ENCODE results near the gene SPEG. TPM values are rescaled to one million over a fixed set of nuclear protein-coding genes. Genes with fewer than 3 reads are reported as not detected.

SPEG gene
- total RNA-seq, 1 experiment from 2014 or later = 56.6 TPM

DNA sequence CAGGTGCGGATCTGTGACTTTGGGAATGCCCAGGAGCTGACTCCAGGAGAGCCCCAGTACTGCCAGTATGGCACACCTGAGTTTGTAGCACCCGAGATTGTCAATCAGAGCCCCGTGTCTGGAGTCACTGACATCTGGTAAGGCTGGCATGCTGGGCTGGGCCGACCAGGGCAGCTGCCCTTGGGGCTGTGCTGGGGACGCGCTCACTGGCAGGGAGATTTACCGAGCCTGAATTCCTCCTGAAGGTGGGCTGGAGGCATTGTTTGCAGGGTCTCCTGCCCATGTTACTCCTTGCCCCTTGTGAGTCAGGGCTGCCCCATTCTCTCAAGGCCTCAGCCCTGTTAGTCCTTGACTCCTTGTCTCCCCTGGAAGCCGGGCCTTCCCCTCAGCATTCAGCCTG is 45.4 kb downstream of the SPEG start:
- intact Hi-C loops (cut with micrococcal nuclease) = no loop called here
- H3K9me2 ChIP-seq (ENCODE audit: insufficient read depth) = no peaks in the 10 kb centered on the region
- H3K79me2 ChIP-seq (ENCODE audit: insufficient read depth, low read length) = no peaks in the 10 kb centered on the region
- POLR2A ChIA-PET = no interaction called here
- H3K4me3 ChIP-seq (replicated peaks in 1 of 2; ENCODE audit: low read depth in 1 of 2, low read length in 2 of 2) = no peak overlapping the region
- CTCF ChIA-PET = no interaction called here
- DNase-seq (ENCODE audit: low read depth, low spot score) (no peak), ATAC-seq (no peak)
- RAD21 ChIA-PET (ENCODE audit: low non-redundant PET in 1 of 2, low total read pairs in 2 of 2, uncharacterized antibody in 2 of 2, unreplicated experiment in 2 of 2) = no interaction called here
- H3K9ac ChIP-seq (ENCODE audit: low read length) = no peak overlapping the region
- no peak overlapping the region for H3K4me2 ChIP-seq (ENCODE audit: low read length)
- no peaks in the 10 kb centered on the region for H3K27me3 ChIP-seq (ENCODE audit: insufficient read depth, low read length)
- BruUV-seq (replicated peaks) = no TSS peak
- H3K36me3 ChIP-seq (ENCODE audit: control insufficient read depth in 1 of 2, insufficient read depth in 2 of 2, low read length in 2 of 2) = no peaks in the 10 kb centered on the region; a peak in 1 of 4 replicates
- no peak overlapping the region for H3K27ac ChIP-seq (ENCODE audit: low read depth, low read length)
- TF ChIP-seq SRF (IDR thresholded peaks at IDR 0.05; ENCODE audit: low read depth) (no peak), ZNF274 (IDR thresholded peaks at IDR 0.05; ENCODE audit: low read depth, low read length) (no peak), EZH2 (IDR thresholded peaks at IDR 0.05) (no peak), POLR2AphosphoS5 (IDR thresholded peaks at IDR 0.05; ENCODE audit: low read depth, low read length) (no peak), FOSL1 (IDR thresholded peaks at IDR 0.05; ENCODE audit: low read depth) (no peak), ELF1 (IDR thresholded peaks at IDR 0.05; ENCODE audit: borderline replicate concordance, low read depth) (no peak), JUND (IDR thresholded peaks at IDR 0.05) (no peak), POLR2A (IDR thresholded peaks at IDR 0.05; ENCODE audit: borderline replicate concordance, extremely low read depth, insufficient read depth, insufficient read length) (no peak), CTCF (IDR thresholded peaks at IDR 0.05 in 2 of 3, conservative IDR thresholded peaks at IDR 0.05 in 1 of 3; ENCODE audit: borderline replicate concordance in 1 of 3, insufficient read depth in 1 of 3, low read depth in 2 of 3, low read length in 2 of 3) (no peak), YY1 (IDR thresholded peaks at IDR 0.05; ENCODE audit: extremely low read depth, insufficient replicate concordance, low read depth, low read length) (no peak), EZH2phosphoT487 (IDR thresholded peaks at IDR 0.05; ENCODE audit: borderline replicate concordance) (no peak), CEBPB (IDR thresholded peaks at IDR 0.05; ENCODE audit: low read depth) (no peak), SIN3A (IDR thresholded peaks at IDR 0.05; ENCODE audit: low read depth) (no peak), TCF7L2 (IDR thresholded peaks at IDR 0.05; ENCODE audit: borderline replicate concordance, extremely low read depth, insufficient read depth, insufficient read length) (no peak), ZFX (IDR thresholded peaks at IDR 0.05) (no peak), EGR1 (IDR thresholded peaks at IDR 0.05; ENCODE audit: low read depth) (no peak)
- TF ChIP-seq, protein P1, sequence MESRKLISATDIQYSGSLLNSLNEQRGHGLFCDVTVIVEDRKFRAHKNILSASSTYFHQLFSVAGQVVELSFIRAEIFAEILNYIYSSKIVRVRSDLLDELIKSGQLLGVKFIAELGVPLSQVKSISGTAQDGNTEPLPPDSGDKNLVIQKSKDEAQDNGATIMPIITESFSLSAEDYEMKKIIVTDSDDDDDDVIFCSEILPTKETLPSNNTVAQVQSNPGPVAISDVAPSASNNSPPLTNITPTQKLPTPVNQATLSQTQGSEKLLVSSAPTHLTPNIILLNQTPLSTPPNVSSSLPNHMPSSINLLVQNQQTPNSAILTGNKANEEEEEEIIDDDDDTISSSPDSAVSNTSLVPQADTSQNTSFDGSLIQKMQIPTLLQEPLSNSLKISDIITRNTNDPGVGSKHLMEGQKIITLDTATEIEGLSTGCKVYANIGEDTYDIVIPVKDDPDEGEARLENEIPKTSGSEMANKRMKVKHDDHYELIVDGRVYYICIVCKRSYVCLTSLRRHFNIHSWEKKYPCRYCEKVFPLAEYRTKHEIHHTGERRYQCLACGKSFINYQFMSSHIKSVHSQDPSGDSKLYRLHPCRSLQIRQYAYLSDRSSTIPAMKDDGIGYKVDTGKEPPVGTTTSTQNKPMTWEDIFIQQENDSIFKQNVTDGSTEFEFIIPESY (IDR thresholded peaks at IDR 0.05; ENCODE audit: extremely low read depth, insufficient replicate concordance, low read length) = no peak
- TF ChIP-seq, protein P2, sequence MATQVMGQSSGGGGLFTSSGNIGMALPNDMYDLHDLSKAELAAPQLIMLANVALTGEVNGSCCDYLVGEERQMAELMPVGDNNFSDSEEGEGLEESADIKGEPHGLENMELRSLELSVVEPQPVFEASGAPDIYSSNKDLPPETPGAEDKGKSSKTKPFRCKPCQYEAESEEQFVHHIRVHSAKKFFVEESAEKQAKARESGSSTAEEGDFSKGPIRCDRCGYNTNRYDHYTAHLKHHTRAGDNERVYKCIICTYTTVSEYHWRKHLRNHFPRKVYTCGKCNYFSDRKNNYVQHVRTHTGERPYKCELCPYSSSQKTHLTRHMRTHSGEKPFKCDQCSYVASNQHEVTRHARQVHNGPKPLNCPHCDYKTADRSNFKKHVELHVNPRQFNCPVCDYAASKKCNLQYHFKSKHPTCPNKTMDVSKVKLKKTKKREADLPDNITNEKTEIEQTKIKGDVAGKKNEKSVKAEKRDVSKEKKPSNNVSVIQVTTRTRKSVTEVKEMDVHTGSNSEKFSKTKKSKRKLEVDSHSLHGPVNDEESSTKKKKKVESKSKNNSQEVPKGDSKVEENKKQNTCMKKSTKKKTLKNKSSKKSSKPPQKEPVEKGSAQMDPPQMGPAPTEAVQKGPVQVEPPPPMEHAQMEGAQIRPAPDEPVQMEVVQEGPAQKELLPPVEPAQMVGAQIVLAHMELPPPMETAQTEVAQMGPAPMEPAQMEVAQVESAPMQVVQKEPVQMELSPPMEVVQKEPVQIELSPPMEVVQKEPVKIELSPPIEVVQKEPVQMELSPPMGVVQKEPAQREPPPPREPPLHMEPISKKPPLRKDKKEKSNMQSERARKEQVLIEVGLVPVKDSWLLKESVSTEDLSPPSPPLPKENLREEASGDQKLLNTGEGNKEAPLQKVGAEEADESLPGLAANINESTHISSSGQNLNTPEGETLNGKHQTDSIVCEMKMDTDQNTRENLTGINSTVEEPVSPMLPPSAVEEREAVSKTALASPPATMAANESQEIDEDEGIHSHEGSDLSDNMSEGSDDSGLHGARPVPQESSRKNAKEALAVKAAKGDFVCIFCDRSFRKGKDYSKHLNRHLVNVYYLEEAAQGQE (IDR thresholded peaks at IDR 0.05; ENCODE audit: low read depth) = no peak
- TF ChIP-seq, protein P3, sequence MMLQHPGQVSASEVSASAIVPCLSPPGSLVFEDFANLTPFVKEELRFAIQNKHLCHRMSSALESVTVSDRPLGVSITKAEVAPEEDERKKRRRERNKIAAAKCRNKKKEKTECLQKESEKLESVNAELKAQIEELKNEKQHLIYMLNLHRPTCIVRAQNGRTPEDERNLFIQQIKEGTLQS (IDR thresholded peaks at IDR 0.05) = no peak
- no peaks in the 10 kb centered on the region for H4K20me1 ChIP-seq (ENCODE audit: insufficient read depth)
- no peak overlapping the region for H2AFZ ChIP-seq (ENCODE audit: low read depth, low read length, poor library complexity, severe bottlenecking)
- H3K4me1 ChIP-seq (ENCODE audit: control insufficient read depth in 1 of 2, insufficient read depth in 2 of 2, low read length in 2 of 2) = peaks cover 3 to 15% of the 10 kb centered on the region in 2 experiments; a peak in 3 of 4 replicates
- no peaks in the 10 kb centered on the region for H3K9me3 ChIP-seq (ENCODE audit: control insufficient read depth in 1 of 2, insufficient read depth in 1 of 2, low read depth in 1 of 2, low read length in 2 of 2)
